LNCAP (cell line): Measurements from ENCODE around the gene HLA-DPA1.
A peak's percentile ranks its signal among the peaks of the same experiment; 100 is the strongest.

Source experiments
- CTCF ChIP-seq: fragments of 450-650 bp; IDR thresholded peaks from 2 replicates; pipeline ENCODE4 v1.5.1; 2017; ENCODE audit warnings: mild to moderate bottlenecking

The HLA-DPA1 gene

GRCh38 chr6:33018904-33019303 lies 54.5 kb downstream of the HLA-DPA1 start:
- TF ChIP-seq CTCF, result no peak

- no peak for TF ChIP-seq CTCF
Measured at GRCh38 chr6:33018418-33018817, 55.0 kb downstream of the HLA-DPA1 start.

- TF ChIP-seq CTCF, result no peak
Measured at GRCh38 chr6:33017694-33018353, 55.6 kb downstream of the HLA-DPA1 start.

GRCh38 chr6:33017018-33017417 lies 56.4 kb downstream of the HLA-DPA1 start:
- no peak for TF ChIP-seq CTCF

- no peak for TF ChIP-seq CTCF
Measured at GRCh38 chr6:33015798-33016197, 57.7 kb downstream of the HLA-DPA1 start.

GRCh38 chr6:33014841-33015634 lies 58.4 kb downstream of the HLA-DPA1 start:
- peak; percentile 52 for TF ChIP-seq CTCF
